ENCODE results near the gene CFAP210. TPM values are rescaled to one million over a fixed set of nuclear protein-coding genes. Genes with fewer than 3 reads are reported as not detected.

The CFAP210 gene
- total RNA-seq, 4 donors from 2014 or later = not detected

GRCh38 chr2:169673106-169673505, 21.1 kb downstream of the CFAP210 start:
- WGBS, 2 donors = 34 to 44% methylated on average over 3 of the region's 3 CpGs
- no peak for DNase-seq
- H3K4me1 ChIP-seq = peaks cover 0 to 12% (median 0%) of the 10 kb centered on the region in 3 donors
- H3K36me3 ChIP-seq = no peaks in the 10 kb centered on the region
- no peak for TF ChIP-seq POLR2A (IDR thresholded peaks at IDR 0.05)
- no peak for TF ChIP-seq CTCF (IDR thresholded peaks at IDR 0.05)
- no peak overlapping the region for H3K4me3 ChIP-seq
- no peak overlapping the region for H3K27ac ChIP-seq
- H3K27me3 ChIP-seq = no peaks in the 10 kb centered on the region
- intact Hi-C loops (cut with DNase I) = no loop called here
- H3K9me3 ChIP-seq = no peaks in the 10 kb centered on the region

- Histone ChIP-seq H3K9me3 (no peaks in the 10 kb centered on the region), H3K27me3 (no peaks in the 10 kb centered on the region), H3K4me1 (peaks cover 0 to 12% (median 0%) of the 10 kb centered on the region in 3 donors), H3K36me3 (no peaks in the 10 kb centered on the region), H3K4me3 (no peak overlapping the region), H3K27ac (no peak overlapping the region)
- intact Hi-C loops (cut with DNase I) = no loop called here
- TF ChIP-seq POLR2A (IDR thresholded peaks at IDR 0.05) (no peak), CTCF (IDR thresholded peaks at IDR 0.05) (no peak)
- WGBS, 2 donors = 73 to 74% methylated on average over 6 of the region's 6 CpGs
- no peak for DNase-seq
Observed at GRCh38 chr2:169672406-169672805, 21.8 kb downstream of the CFAP210 start.

GRCh38 chr2:169670937-169671336, 23.3 kb downstream of the CFAP210 start:
- intact Hi-C loops (cut with DNase I) = no loop called here
- H3K4me1 ChIP-seq = peaks cover 0 to 12% (median 0%) of the 10 kb centered on the region in 3 donors
- 93 to 95% methylated on average over 4 of the region's 4 CpGs for WGBS, 2 donors
- H3K27ac ChIP-seq = no peak overlapping the region
- H3K36me3 ChIP-seq = no peaks in the 10 kb centered on the region
- H3K4me3 ChIP-seq = no peak overlapping the region
- no peaks in the 10 kb centered on the region for H3K27me3 ChIP-seq
- H3K9me3 ChIP-seq = no peaks in the 10 kb centered on the region
- no peak for TF ChIP-seq CTCF (IDR thresholded peaks at IDR 0.05)
- TF ChIP-seq POLR2A (IDR thresholded peaks at IDR 0.05) = no peak
- DNase-seq = no peak

GRCh38 chr2:169670215-169670651, 24.0 kb downstream of the CFAP210 start:
- no peaks in the 10 kb centered on the region for H3K27me3 ChIP-seq
- intact Hi-C loops (cut with DNase I) = no loop called here
- no peaks in the 10 kb centered on the region for H3K36me3 ChIP-seq
- no peaks in the 10 kb centered on the region for H3K9me3 ChIP-seq
- DNase-seq = no peak
- H3K4me1 ChIP-seq = peaks cover 0 to 12% (median 0%) of the 10 kb centered on the region in 3 donors
- no peak overlapping the region for H3K4me3 ChIP-seq
- TF ChIP-seq POLR2A (IDR thresholded peaks at IDR 0.05) (no peak), CTCF (IDR thresholded peaks at IDR 0.05) (no peak)
- WGBS, 2 donors = 32 to 44% methylated on average over 2 of the region's 2 CpGs
- H3K27ac ChIP-seq = no peak overlapping the region

- intact Hi-C loops (cut with DNase I) = no loop called here
- Histone ChIP-seq H3K36me3 (no peaks in the 10 kb centered on the region), H3K4me1 (no peaks in the 10 kb centered on the region), H3K27me3 (no peaks in the 10 kb centered on the region), H3K27ac (no peak overlapping the region), H3K4me3 (no peak overlapping the region), H3K9me3 (no peaks in the 10 kb centered on the region)
- no peak for TF ChIP-seq CTCF (IDR thresholded peaks at IDR 0.05)
- TF ChIP-seq POLR2A (IDR thresholded peaks at IDR 0.05) = no peak
- DNase-seq = no peak
- 24 to 27% methylated on average over 2 of the region's 2 CpGs for WGBS, 2 donors
Observed at GRCh38 chr2:169667583-169667982, 26.6 kb downstream of the CFAP210 start.
